AG04450 (cell line): ENCODE data around the gene CLOCK. TPM values are rescaled to one million over a fixed set of nuclear protein-coding genes. Genes with fewer than 3 reads are reported as not detected.

ENCODE experiments used
- CTCF ChIA-PET: fragments of 300-600, 350-600 bp; formaldehyde crosslinking; extraction: SDS; loops from one replicate; lab custom pipeline; 2022; ENCODE audit warnings: antibody characterized with exemption, inconsistent platforms; lab: Charles Lee
- POLR2A ChIA-PET: fragments of 350-600 bp; formaldehyde crosslinking; extraction: SDS; loops from one replicate; lab custom pipeline; 2021; ENCODE audit warnings: antibody characterized with exemption, inconsistent platforms; lab: Yijun Ruan, JAX
- DNase-seq: peaks from one replicate; pipeline ENCODE4 v3.0.0-alpha.2; 2011; ENCODE audit warnings: low read depth, low spot score
- H3K27ac ChIP-seq: one replicate; pipeline ENCODE4 v1.5.1; 2012; ENCODE audit warnings: low read depth, low read length, control low read depth
- H3K27me3 ChIP-seq: one replicate; pipeline ENCODE4 v1.6.0; 2012; ENCODE audit warnings: low read length; ENCODE audit not compliant: control insufficient read depth, insufficient read depth
- H3K4me3 ChIP-seq: 2 replicates; pipeline ENCODE4 v1.5.1; 2011; ENCODE audit warnings: mild to moderate bottlenecking, low read depth, low read length, control low read depth
- H3K9me3 ChIP-seq: 2 replicates; pipeline ENCODE4 v1.5.1; 2012; ENCODE audit warnings: low read length; ENCODE audit not compliant: control insufficient read depth, insufficient read depth
- CTCF ChIP-seq: IDR thresholded peaks from 2 replicates; pipeline ENCODE4 v1.5.1; 2011; ENCODE audit warnings: low read depth, low read length, control low read depth, inconsistent platforms
- polyA plus RNA-seq: library from polyadenylated mRNA; depleted of rRNA; stranded (reverse); fragments of >200 nt; gene quantifications from 2 replicates; pipeline ENCODE4 v1.2.3, GENCODE V29; 2011

CLOCK gene
- polyA plus RNA-seq, 1 experiment, result 18.8 TPM

DNA sequence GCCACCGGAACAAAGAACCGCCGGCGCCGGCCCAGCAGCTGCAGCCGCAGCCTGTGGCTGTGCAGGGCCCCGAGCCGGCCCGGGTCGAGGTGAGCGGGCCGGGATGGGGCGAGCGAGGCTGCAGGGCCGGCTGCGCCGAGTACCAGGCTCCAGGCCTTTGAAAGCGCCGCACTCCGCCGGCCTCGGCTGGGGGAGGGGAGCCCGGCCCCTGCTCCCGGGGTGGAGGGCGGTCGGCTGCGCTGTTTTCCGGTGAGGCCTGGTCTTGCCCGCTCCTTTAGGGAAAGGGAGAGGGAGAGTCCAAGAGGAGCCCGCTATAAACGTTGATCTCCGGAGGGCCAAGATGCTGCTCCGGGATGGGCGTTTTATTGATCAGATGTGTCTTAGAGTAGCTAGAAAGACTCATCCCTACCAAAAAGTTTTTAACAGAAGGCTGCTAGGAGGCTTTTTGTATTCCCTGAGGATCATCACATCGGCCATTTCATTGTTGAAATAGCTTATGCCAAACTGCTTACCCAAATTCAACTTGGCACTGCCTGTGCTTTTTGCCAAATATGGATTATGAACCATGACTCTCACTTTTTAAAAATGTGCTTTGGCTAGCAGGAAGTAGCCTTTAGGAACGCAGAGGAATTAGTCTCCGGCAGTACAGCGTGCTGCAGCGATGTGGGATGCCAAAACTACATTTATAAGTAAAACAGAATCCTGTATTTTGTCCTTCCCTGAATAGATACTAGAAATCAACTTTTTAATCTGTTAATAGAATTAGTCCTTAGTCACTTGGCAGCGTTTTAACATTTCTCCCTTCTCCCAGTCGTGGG is 150.2 kb downstream of the CLOCK start:
- TF ChIP-seq CTCF, result no peak
- Histone ChIP-seq H3K27me3 (no peaks in the 10 kb centered on the region), H3K4me3 (peak overlapping the region; percentile 79), H3K27ac (peak overlapping the region; percentile 80), H3K9me3 (no peaks in the 10 kb centered on the region)
- ChIA-PET POLR2A (interaction anchor here (0.6 to 2.7 kb wide), 7 partner anchors 10 to 1039 kb away, joined by 3 to 11 read pairs (median 4); partner anchors contain the start of genes PAICS and PPAT), CTCF (interaction anchor here (1.8 kb wide), 1 partner anchor 84 kb away, joined by 4 read pairs; no protein-coding TSS in a partner anchor)
- DNase-seq, result no peak

DNA sequence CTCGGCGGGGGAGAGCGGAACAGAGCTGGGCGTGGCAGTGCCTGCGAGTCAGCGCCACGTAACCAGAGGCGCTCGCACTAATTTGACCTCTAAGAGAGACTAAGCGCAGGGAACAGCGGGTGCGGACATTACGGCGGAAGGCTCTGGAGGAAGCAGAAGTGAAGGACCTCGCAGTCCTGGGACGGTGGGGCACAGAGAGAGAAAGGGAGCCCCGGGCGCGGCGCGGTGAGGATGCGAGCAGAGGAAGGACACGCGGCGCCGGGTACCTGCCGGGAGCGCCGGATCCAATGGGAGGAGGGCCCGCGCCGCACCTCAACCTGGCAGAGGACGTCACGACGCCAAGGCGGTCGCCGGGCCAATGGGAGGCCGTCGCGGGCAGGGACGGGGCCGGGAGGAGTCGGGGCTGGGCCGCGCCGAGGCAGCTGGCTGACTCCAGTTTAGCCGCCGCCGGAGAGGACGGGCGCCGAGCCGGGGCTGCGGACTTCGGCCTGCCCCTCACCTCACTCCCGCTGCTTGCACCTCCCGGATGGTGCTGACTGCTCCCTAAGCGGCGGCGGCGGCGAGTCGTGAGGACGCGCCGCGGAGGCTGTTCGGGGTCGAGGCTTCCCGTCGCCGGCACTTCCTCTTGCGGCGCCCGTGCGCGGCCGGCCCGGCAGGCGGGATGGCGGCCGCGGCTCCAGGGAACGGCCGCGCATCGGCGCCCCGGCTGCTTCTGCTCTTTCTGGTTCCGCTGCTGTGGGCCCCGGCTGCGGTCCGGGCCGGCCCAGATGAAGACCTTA is 151.0 kb downstream of the CLOCK start, which contains the start of gene TMEM165:
Gene TMEM165 (plus strand): TSS at position 429 of the 779 bp plus-strand sequence. CDS start 233 bp downstream, at position 662.
- Histone ChIP-seq H3K9me3 (no peaks in the 10 kb centered on the region), H3K4me3 (peak within 1 kb of the TSS; percentile 79), H3K27me3 (no peaks in the 10 kb centered on the region), H3K27ac (peak within 1 kb of the TSS; percentile 93)
- no peak for TF ChIP-seq CTCF
- DNase-seq, result peak; percentile 46
- ChIA-PET CTCF (interaction anchor here (0.6 to 3.4 kb wide), 7 partner anchors 10 to 425 kb away, joined by 3 to 40 read pairs (median 4); partner anchors contain the start of gene SRD5A3), POLR2A (interaction anchor here (0.9 to 2.7 kb wide), 10 partner anchors 10 to 152 kb away, joined by 3 to 11 read pairs (median 4); partner anchors contain the start of gene SRD5A3)

- POLR2A ChIA-PET, result interaction anchor here (0.9 to 2.7 kb wide), 10 partner anchors 9 to 152 kb away, joined by 3 to 11 read pairs (median 4); partner anchors contain the start of gene SRD5A3
- peak; percentile 19 for TF ChIP-seq CTCF
- CTCF ChIA-PET, result interaction anchor here (0.6 to 3.4 kb wide), 8 partner anchors 9 to 424 kb away, joined by 3 to 40 read pairs (median 4); partner anchors contain the start of gene SRD5A3
- Histone ChIP-seq H3K27ac (peak overlapping the region; percentile 93), H3K27me3 (no peaks in the 10 kb centered on the region), H3K9me3 (no peaks in the 10 kb centered on the region), H3K4me3 (peak overlapping the region; percentile 79)
- DNase-seq, result no peak
Observed at GRCh38 chr4:55395218-55395528, 151.5 kb downstream of the CLOCK start.

DNA sequence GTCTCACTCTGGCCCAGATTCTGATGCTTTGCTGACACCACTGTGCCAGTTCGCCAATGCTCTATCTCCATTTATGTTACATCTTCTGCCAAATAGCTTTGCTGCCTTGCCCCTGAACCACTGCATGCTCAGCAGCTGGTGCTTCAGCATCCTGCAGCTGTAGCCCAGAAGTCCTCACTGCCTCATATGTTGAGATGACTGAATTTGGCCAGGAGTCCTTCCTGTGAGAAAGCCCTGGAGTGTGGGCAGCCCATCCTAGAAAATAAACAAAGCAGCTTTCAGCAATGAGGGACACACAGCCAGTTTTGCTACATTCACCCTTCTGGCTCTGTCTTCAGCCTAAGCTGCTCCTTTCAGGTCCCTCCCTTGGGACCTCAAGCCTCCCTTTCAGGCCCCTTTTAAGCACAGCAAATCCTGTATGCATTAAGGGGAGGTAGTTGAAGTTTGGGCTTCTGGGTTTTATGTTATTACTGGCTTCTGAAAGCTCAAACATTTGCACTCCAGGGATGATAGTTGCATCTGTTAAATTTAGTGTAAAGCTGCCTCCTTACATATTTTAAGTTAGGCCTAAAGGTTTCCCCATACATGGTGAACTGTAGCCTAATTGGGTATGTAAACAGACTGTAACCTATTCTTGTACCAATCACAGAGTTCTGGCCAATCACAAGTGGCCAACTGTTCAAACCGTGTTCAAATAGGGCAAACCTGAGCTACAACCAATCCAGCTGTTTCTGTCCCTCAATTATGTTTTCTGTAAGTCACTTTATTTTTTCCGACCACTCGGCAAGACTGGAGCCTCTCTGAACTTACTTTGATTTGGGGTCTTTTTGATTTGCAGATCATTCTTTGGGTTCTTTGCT is 153.0 kb downstream of the CLOCK start:
- ChIA-PET POLR2A (no interaction called here), CTCF (interaction anchor here (1.3 to 3.4 kb wide), 3 partner anchors 16 to 72 kb away, joined by 3 to 40 read pairs (median 7); partner anchors contain the start of gene SRD5A3)
- H3K27ac ChIP-seq, result peak overlapping the region; percentile 52

More for the DNA sequence above, 153.0 kb downstream of the CLOCK start:
- no peak for TF ChIP-seq CTCF
- H3K9me3 ChIP-seq, result no peaks in the 10 kb centered on the region
- H3K4me3 ChIP-seq, result no peak overlapping the region
- no peaks in the 10 kb centered on the region for H3K27me3 ChIP-seq
- peak; percentile 46 for DNase-seq
